GM12801 (cell line): Measurements from ENCODE around the gene NUBPL.

ENCODE experiments used
- CTCF ChIP-seq: IDR thresholded peaks from one replicate; pipeline ENCODE4 v1.5.1; 2011; ENCODE audit warnings: control low read depth; ENCODE audit not compliant: insufficient read length; ENCODE audit errors: extremely low read depth

NUBPL gene

GRCh38 chr14:31659278-31659677, 98.1 kb downstream of the NUBPL start:
- no peak for TF ChIP-seq CTCF

GRCh38 chr14:31660191-31660590, 99.0 kb downstream of the NUBPL start:
- TF ChIP-seq CTCF: no peak

GRCh38 chr14:31660728-31661127, 99.5 kb downstream of the NUBPL start:
- TF ChIP-seq CTCF: no peak

- TF ChIP-seq CTCF: no peak
Observed at GRCh38 chr14:31668348-31668747, 107.1 kb downstream of the NUBPL start.

GRCh38 chr14:31672709-31673108, 111.5 kb downstream of the NUBPL start:
- TF ChIP-seq CTCF: no peak

- no peak for TF ChIP-seq CTCF
Observed at GRCh38 chr14:31677052-31677451, 115.8 kb downstream of the NUBPL start.

GRCh38 chr14:31677630-31678029, 116.4 kb downstream of the NUBPL start:
- TF ChIP-seq CTCF: no peak
